Measurements from ENCODE around the gene SLC4A7. TPM values are rescaled to one million over a fixed set of nuclear protein-coding genes. Genes with fewer than 3 reads are reported as not detected.

The SLC4A7 gene
- polyA plus RNA-seq, 1 donor = 24.6 TPM

DNA sequence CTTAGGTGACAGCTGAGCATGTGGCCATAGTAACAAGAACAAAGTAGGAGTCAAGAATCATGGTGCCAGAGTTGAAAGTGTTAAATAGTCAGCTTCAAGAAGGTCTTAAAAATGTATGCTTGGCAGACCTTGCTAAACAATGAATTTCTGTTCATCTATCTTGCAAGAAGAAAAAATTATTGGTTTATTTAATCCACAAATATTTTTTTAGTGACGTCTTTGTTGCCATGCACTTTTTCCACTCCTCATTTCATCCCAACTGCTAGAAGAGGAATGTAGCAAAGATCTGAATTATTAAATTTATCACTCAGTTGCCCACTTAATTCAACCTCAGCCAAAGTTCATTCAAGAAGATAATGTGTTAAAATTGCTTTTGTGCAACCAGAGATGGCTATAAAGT lies 3.2 kb upstream of the SLC4A7 start:
- Histone ChIP-seq H3K27ac (ENCODE audit: low read length) (no peak overlapping the region), H3K9me3 (ENCODE audit: control insufficient read depth, low read depth, low read length) (no peaks in the 10 kb centered on the region), H3K4me3 (ENCODE audit: low read length) (no peak overlapping the region), H3K27me3 (ENCODE audit: control insufficient read depth, insufficient read depth, low read length) (no peaks in the 10 kb centered on the region), H3K36me3 (ENCODE audit: control insufficient read depth, insufficient read depth, low read length) (no peaks in the 10 kb centered on the region), H3K4me1 (ENCODE audit: control insufficient read depth, insufficient read depth, low read length) (no peaks in the 10 kb centered on the region)
- 83% methylated on average over 1 of the region's 1 CpG for WGBS (ENCODE audit: insufficient coverage, low lambda C conversion rate)
- peak in 1 of 2 donors; percentile 11 for DNase-seq

DNA sequence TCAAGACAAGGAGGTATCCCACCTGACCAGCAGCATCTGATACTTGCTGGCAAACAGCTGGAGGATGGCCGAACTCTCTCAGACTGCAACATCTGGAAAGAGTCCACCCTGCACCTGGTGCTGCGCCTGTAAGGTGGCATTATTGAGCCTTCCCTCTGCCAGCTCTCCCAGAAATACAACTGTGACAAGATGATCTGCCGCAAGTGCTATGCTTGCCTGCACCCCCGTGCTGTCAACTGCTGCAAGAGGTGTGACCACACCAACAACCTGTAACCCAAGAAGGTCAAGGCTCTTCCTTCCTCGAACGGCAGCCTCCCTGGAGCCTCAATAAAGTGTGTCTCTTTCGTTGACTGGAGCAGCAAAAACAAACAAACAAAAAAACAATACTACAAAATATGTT lies 2.2 kb upstream of the SLC4A7 start:
- Histone ChIP-seq H3K36me3 (ENCODE audit: control insufficient read depth, insufficient read depth, low read length) (no peaks in the 10 kb centered on the region), H3K4me1 (ENCODE audit: control insufficient read depth, insufficient read depth, low read length) (no peaks in the 10 kb centered on the region), H3K27ac (ENCODE audit: low read length) (no peak overlapping the region), H3K27me3 (ENCODE audit: control insufficient read depth, insufficient read depth, low read length) (no peaks in the 10 kb centered on the region), H3K9me3 (ENCODE audit: control insufficient read depth, low read depth, low read length) (no peaks in the 10 kb centered on the region), H3K4me3 (ENCODE audit: low read length) (no peak overlapping the region)
- WGBS (ENCODE audit: insufficient coverage, low lambda C conversion rate) = 100% methylated on average over 1 of the region's 7 CpGs
- DNase-seq = no peak

DNA sequence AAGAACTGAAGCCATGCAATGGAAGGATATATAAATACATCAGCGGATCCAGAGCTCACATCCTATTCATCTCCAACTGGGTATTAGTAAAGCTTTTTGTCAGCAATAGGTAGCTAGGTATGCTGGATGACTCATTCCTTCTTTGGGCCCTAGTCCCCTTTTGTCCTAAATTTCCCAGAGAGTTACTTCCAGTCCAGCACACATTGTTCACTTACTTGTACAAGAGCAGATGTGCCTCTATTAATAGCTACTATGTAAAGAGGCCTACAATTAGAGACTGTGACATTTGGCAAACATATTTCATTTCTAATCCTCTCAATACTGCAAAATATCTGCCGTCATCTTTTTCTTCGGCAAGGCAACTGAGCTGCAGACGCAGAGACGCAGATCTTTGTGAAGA lies 1.7 kb upstream of the SLC4A7 start:
- Histone ChIP-seq H3K9me3 (ENCODE audit: control insufficient read depth, low read depth, low read length) (no peaks in the 10 kb centered on the region), H3K36me3 (ENCODE audit: control insufficient read depth, insufficient read depth, low read length) (no peaks in the 10 kb centered on the region), H3K27ac (ENCODE audit: low read length) (no peak overlapping the region), H3K4me1 (ENCODE audit: control insufficient read depth, insufficient read depth, low read length) (no peaks in the 10 kb centered on the region), H3K4me3 (ENCODE audit: low read length) (no peak overlapping the region), H3K27me3 (ENCODE audit: control insufficient read depth, insufficient read depth, low read length) (no peaks in the 10 kb centered on the region)
- WGBS (ENCODE audit: insufficient coverage, low lambda C conversion rate) = 100% methylated on average over 1 of the region's 5 CpGs
- DNase-seq = peak in 1 of 2 donors; percentile 7

DNA sequence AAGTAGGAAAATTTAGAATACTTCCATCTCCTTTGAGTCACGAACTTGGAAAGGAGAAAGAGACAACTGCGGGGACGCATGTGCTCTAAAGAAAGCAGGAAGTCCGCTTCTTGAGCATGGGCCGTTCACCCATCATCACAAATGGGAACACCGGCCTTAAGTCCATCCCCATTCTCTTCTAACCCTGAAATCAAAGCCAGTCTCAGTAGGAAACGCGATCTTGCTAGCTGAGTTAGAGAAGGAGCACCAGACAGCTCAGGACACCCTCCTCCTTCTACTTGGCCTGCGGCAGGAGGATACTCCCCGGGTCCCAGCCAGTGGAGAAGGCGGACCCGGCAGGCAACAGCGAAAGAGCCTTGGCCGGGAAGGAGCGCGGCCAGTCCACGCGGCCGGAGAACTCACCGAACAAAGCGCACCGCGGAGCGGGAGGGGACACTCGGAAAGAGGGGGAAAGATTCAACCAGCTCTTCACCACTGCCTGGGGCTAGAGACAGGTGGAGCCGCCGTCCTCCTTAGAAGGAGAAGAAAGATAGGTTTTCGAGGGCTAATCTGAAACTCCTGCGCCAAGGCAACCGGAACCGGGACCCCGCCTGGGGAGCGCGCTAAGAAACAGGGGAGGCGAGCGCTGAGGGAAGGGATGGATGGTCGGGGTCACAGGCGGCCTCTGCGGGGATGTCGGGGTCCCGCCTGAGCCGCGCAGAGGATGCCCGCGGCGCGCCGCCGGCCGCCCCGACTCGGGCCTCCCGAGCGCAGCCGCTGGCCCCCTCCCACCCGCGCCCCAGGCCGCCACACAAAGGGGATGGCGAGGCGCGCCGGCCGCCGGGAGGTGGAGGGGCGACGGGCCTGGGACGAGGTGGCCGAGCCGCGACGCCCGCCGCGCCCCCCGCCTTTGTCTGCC lies 818 bp downstream of the SLC4A7 start:
- H3K27me3 ChIP-seq (ENCODE audit: control insufficient read depth, insufficient read depth, low read length) = no peaks in the 10 kb centered on the region
- H3K9me3 ChIP-seq (ENCODE audit: control insufficient read depth, low read depth, low read length) = no peaks in the 10 kb centered on the region
- H3K4me1 ChIP-seq (ENCODE audit: control insufficient read depth, insufficient read depth, low read length) = no peaks in the 10 kb centered on the region
- WGBS (ENCODE audit: insufficient coverage, low lambda C conversion rate) = 0% methylated on average over 2 of the region's 75 CpGs
- peak overlapping the region; percentile 75 for H3K4me3 ChIP-seq (ENCODE audit: low read length)
- peak in 1 of 2 donors; percentile 79 for DNase-seq
- peak overlapping the region; percentile 72 for H3K27ac ChIP-seq (ENCODE audit: low read length)
- no peaks in the 10 kb centered on the region for H3K36me3 ChIP-seq (ENCODE audit: control insufficient read depth, insufficient read depth, low read length)

DNA sequence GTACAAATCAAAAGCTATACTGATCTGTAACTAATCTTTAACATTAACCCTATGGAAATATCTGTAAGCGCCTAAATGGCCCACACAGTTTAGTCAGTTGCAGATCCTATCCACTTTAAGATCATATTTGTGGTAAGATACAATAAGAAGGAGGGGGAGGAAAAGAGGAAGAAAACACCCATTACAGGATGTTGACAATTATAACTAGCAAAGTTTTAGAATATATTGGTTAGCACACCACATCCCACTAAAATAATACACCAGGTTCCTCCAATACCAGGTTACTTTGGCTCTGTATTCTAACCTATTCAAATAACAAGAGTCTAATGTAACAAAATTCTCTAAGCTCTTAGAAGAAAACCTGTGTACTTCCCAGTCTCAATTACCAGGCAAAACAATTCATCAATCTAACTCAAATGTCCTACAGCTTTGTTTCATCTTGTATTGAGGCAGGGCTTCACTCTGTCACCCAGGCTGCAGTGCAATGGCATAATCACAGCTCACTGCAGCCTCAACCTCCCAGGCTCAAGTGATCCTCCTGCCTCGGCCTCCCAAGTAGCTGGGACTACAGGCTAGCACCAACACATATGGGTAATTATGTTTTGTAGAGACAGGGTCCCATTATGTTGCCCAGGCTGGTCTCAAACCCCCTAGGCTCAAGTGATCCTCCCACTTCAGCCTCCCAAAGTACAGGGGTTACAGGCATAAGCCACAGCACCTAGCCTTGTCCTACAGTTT lies 4.2 kb downstream of the SLC4A7 start:
- no CpG with 5 or more reads among the region's 2 CpGs for WGBS (ENCODE audit: insufficient coverage, low lambda C conversion rate)
- Histone ChIP-seq H3K9me3 (ENCODE audit: control insufficient read depth, low read depth, low read length) (no peaks in the 10 kb centered on the region), H3K36me3 (ENCODE audit: control insufficient read depth, insufficient read depth, low read length) (no peaks in the 10 kb centered on the region), H3K27me3 (ENCODE audit: control insufficient read depth, insufficient read depth, low read length) (no peaks in the 10 kb centered on the region), H3K4me1 (ENCODE audit: control insufficient read depth, insufficient read depth, low read length) (no peaks in the 10 kb centered on the region), H3K4me3 (ENCODE audit: low read length) (no peak overlapping the region), H3K27ac (ENCODE audit: low read length) (no peak overlapping the region)
- DNase-seq = no peak

DNA sequence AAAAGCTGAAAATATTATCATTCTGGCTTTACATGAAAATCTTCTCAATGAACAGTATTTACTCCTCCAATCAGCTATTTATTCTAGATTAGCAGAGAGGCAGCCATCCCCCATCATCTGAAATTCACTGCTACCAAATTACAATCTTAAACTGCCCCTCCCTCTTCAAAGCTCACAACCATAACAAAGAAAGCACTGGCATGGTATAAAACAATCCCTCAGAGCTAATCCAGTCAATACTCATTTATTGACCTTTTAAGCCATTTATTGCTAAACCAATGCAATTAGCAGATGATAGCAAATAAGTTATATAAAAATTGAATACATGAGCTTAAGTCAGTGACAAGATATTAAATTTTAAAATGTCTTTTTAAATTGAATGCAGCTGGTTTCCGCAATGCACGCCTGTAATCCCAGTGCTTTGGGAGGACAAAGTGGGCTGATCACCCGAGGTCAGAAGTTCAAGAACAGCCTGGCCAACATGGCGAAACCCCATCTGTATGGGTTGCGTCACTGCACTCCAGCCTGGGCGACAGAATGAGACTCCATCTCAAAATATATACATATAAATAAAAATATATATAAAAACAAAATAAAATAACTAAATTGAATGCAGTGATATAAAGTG lies 12.1 kb downstream of the SLC4A7 start:
- Histone ChIP-seq H3K27ac (ENCODE audit: low read length) (no peak overlapping the region), H3K36me3 (ENCODE audit: control insufficient read depth, insufficient read depth, low read length) (no peaks in the 10 kb centered on the region), H3K9me3 (ENCODE audit: control insufficient read depth, low read depth, low read length) (no peaks in the 10 kb centered on the region), H3K27me3 (ENCODE audit: control insufficient read depth, insufficient read depth, low read length) (no peaks in the 10 kb centered on the region), H3K4me3 (ENCODE audit: low read length) (no peak overlapping the region), H3K4me1 (ENCODE audit: control insufficient read depth, insufficient read depth, low read length) (no peaks in the 10 kb centered on the region)
- WGBS (ENCODE audit: insufficient coverage, low lambda C conversion rate) = no CpG with 5 or more reads among the region's 6 CpGs
- no peak for DNase-seq

DNA sequence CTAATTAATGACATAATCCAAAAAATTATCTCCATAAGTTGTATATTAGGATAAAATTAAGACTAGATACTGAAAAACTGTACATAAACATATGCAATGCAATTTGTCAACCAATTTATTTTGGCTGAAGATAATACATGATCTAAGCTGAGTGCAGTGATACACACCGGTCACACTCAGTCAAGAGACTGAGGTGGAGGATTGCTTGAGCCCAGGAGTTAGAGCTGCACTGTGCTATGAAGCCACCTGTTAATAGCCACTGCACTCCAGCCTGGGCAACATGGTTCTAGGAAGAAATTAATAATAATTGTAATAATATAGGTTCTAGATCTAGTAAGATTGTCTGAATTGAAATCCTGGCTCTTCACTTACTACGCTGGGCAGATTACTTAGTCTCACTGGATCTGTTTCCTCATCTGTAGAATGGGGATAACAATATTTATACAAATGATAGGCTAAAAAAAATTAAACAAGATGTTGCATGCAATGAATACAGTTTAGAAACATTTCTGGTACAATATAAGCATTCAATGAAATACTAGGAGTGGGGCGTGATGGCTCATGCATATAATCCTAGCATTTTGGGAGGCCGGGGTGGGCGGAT lies 15.8 kb downstream of the SLC4A7 start:
- Histone ChIP-seq H3K27ac (ENCODE audit: low read length) (no peak overlapping the region), H3K4me1 (ENCODE audit: control insufficient read depth, insufficient read depth, low read length) (no peaks in the 10 kb centered on the region), H3K9me3 (ENCODE audit: control insufficient read depth, low read depth, low read length) (peaks cover 12% of the 10 kb centered on the region), H3K4me3 (ENCODE audit: low read length) (no peak overlapping the region), H3K36me3 (ENCODE audit: control insufficient read depth, insufficient read depth, low read length) (no peaks in the 10 kb centered on the region), H3K27me3 (ENCODE audit: control insufficient read depth, insufficient read depth, low read length) (no peaks in the 10 kb centered on the region)
- DNase-seq = no peak
- WGBS (ENCODE audit: insufficient coverage, low lambda C conversion rate) = 100% methylated on average over 1 of the region's 5 CpGs

DNA sequence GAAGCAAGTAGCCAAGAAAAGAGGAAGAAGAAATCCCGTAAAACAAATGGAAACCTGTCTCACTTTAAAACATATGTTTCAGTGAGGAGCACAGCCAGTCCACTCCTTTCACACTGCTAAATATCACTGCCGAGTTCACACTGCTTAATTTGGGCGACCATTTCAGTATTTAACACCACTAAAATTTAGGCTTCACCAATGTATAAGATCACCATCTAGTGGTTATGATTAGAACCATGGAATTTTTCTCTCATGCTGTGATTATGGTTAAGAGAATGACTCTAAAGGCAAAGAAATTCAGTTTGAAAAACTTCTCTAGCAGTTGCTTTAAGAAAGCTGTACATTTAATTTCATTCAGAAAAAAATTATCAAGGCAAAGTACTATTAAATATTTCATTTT lies 16.6 kb downstream of the SLC4A7 start:
- no CpG with 5 or more reads among the region's 3 CpGs for WGBS (ENCODE audit: insufficient coverage, low lambda C conversion rate)
- Histone ChIP-seq H3K4me3 (ENCODE audit: low read length) (no peak overlapping the region), H3K36me3 (ENCODE audit: control insufficient read depth, insufficient read depth, low read length) (no peaks in the 10 kb centered on the region), H3K4me1 (ENCODE audit: control insufficient read depth, insufficient read depth, low read length) (no peaks in the 10 kb centered on the region), H3K9me3 (ENCODE audit: control insufficient read depth, low read depth, low read length) (peaks cover 18% of the 10 kb centered on the region), H3K27ac (ENCODE audit: low read length) (no peak overlapping the region), H3K27me3 (ENCODE audit: control insufficient read depth, insufficient read depth, low read length) (no peaks in the 10 kb centered on the region)
- peak in 1 of 2 donors; percentile 14 for DNase-seq

DNA sequence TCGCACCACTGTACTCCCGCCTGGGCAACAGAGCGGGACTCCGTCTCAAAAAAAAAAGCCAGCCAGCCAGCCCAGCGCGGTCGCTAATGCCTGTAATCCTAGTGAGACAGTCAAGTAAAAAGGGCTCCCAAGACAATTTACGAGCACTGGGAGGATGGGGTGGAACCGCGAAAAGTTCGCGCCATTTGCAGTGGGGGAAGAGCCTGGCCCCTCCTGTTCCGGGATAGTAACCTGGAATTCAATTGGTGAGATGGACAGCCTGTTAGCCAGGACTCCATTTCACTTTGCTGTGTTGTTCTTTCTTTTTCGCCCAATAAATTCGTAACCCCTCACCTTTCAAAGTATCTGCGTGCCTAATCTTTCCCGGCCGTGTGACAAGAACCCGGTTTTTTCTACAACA lies 19.5 kb downstream of the SLC4A7 start:
- Histone ChIP-seq H3K27ac (ENCODE audit: low read length) (no peak overlapping the region), H3K27me3 (ENCODE audit: control insufficient read depth, insufficient read depth, low read length) (no peaks in the 10 kb centered on the region), H3K9me3 (ENCODE audit: control insufficient read depth, low read depth, low read length) (peaks cover 18% of the 10 kb centered on the region), H3K4me3 (ENCODE audit: low read length) (no peak overlapping the region), H3K4me1 (ENCODE audit: control insufficient read depth, insufficient read depth, low read length) (no peaks in the 10 kb centered on the region), H3K36me3 (ENCODE audit: control insufficient read depth, insufficient read depth, low read length) (no peaks in the 10 kb centered on the region)
- WGBS (ENCODE audit: insufficient coverage, low lambda C conversion rate) = 100% methylated on average over 1 of the region's 19 CpGs
- DNase-seq = no peak

DNA sequence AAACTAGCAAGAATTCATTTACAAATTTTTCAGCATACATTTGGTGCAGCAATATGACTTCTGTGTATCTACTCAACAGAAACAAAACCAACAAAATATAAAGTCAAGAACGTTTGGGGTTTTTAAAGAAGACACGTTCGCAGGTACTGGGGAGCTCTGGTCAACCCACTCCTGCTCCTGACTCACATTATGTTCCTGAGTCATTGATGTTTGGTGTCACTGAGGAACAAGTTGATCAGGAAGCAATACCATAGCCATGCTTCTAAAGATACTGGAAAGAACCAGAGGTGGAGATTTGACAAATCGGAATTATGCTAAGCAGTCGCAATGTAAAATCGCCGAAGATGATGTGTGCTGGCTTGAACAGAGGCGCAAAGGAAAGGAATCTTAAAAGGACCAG lies 22.0 kb downstream of the SLC4A7 start:
- 100% methylated on average over 5 of the region's 8 CpGs for WGBS (ENCODE audit: insufficient coverage, low lambda C conversion rate)
- H3K27me3 ChIP-seq (ENCODE audit: control insufficient read depth, insufficient read depth, low read length) = no peaks in the 10 kb centered on the region
- H3K36me3 ChIP-seq (ENCODE audit: control insufficient read depth, insufficient read depth, low read length) = no peaks in the 10 kb centered on the region
- peaks cover 18% of the 10 kb centered on the region for H3K9me3 ChIP-seq (ENCODE audit: control insufficient read depth, low read depth, low read length)
- no peaks in the 10 kb centered on the region for H3K4me1 ChIP-seq (ENCODE audit: control insufficient read depth, insufficient read depth, low read length)
- DNase-seq = no peak
- no peak overlapping the region for H3K27ac ChIP-seq (ENCODE audit: low read length)
- no peak overlapping the region for H3K4me3 ChIP-seq (ENCODE audit: low read length)
